ENCODE data around the gene TAB2.

TAB2 gene

DNA sequence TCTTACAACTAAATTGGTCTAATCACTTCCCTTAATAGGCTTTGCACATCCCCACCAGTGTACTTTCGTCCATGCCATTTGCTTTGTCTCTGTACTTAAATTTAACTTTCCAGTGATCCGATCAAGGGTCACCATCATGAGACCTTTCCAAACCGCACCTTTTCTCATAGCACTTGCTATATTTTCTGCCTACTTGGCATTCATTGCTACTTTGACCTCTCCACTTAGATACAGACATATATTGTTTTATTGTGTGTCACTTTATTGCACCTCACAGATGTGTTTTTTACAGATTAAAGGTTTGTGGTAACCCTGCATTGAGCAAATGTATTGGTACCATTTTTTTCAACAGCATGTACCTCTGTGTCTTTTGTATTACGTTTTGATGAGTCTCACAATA is 97.3 kb downstream of the TAB2 start:
- DNase-seq (ENCODE audit: low read depth), result no peak

- no peak for DNase-seq (ENCODE audit: low read depth)
Measured at GRCh38 chr6:149419696-149420404, 102.3 kb downstream of the TAB2 start.

GRCh38 chr6:149421132-149421531 is 103.6 kb downstream of the TAB2 start:
- DNase-seq (ENCODE audit: low read depth), result no peak

GRCh38 chr6:149422581-149422980 is 105.1 kb downstream of the TAB2 start:
- no peak for DNase-seq (ENCODE audit: low read depth)

- no peak for DNase-seq (ENCODE audit: low read depth)
Measured at GRCh38 chr6:149423964-149424440, 106.5 kb downstream of the TAB2 start.

GRCh38 chr6:149425224-149425623 is 107.7 kb downstream of the TAB2 start:
- DNase-seq (ENCODE audit: low read depth), result no peak

DNA sequence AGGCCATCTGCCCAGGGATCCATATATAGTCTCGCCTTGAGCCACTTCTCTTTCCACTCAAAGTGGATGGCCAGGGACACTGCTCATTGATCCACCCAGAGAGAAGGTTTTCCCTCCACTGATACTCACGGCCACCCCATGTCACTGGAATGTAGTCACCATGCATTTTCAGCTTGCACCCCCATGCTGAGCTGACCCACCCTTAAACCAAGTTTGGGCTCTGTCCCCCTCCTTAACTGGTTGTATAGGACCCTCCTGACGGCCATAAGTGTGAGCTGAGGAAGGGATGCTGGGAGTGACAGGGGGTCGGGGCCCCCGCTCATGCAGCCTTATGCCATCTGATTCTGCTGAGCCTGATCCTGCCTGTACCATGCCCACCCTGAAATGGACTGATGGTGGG is 108.2 kb downstream of the TAB2 start:
- no peak for DNase-seq (ENCODE audit: low read depth)

DNA sequence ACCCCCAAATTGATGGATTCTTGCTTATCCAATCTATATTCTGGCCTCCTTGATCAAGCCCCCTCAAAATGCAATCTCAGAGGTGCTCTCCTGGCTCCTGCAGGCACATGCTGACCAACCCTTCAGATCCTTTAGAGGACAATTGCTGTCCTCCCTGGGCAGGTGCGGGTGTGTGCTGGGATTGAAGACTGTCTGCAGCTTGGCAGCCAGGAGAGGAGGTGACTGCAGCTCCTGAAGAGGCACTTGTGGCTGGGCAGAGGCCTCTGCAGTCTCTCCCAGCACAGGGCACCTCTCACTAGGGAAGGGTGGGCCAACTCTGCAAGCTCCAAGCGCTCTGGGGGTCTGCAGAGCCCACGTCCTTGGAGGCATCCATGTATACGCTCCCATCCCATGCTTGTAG is 111.1 kb downstream of the TAB2 start:
- DNase-seq (ENCODE audit: low read depth), result no peak

- no peak for DNase-seq (ENCODE audit: low read depth)
Measured at GRCh38 chr6:149429427-149430360, 112.2 kb downstream of the TAB2 start.

- DNase-seq (ENCODE audit: low read depth), result peak; percentile 78
Measured at GRCh38 chr6:149431905-149432775, 114.6 kb downstream of the TAB2 start.

DNA sequence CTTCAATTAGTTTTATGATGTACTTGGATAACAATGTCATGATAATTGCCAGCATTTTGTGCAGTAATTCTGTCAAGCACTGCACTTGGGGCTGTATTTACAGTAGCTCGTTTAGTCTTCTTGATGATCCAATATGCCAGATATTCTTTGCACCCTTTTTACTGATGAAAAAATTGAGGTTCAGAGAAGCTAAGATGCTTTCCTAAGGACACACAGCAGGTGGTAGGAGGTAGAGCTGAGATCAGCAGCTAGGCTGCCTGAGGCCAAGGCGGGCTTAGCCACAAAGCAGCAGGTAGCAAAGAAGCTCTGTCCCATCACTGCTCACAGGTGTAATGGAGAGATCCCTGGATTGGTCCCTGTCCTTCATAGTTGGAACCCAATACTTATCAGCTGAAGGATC is 115.9 kb downstream of the TAB2 start:
- DNase-seq (ENCODE audit: low read depth), result no peak

DNA sequence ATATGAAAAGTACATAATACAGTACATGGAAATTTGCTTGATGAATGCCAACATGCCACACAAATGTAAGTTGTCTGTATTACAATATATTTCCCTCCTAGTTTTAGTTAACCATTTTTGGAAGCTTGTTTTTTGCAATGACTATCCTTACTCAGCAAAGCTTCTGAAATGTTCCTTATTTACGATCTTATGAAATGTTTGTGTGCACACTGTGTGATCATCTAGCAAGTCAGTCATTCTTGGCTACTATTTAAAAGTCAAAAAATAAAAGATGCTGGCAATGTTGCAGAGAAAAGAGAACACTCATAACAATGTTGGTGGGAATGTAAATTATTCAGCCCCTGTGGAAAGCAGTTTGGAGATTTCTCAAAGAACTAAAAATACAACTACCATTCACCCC is 116.4 kb downstream of the TAB2 start:
- no peak for DNase-seq (ENCODE audit: low read depth)

GRCh38 chr6:149435919-149436586 is 118.5 kb downstream of the TAB2 start:
- DNase-seq (ENCODE audit: low read depth), result no peak

DNA sequence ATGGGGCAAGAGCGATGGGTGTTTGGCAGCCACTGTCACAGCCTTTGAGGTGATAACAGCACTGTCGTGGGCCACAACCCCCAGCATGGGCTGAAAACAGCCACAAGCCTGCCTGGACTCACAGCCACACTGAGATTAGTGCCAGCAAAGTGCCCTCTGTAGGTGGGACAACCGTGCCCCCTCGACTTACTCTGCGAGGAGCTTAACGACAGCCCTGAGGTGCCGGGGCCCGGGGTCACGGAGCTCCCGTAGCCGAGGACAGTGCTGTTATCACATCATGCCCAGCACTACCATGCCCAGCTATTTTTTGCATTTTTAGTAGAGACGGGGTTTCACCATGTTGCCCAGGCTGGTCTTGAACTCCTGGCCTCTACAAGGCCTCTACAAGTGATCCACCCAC is 119.1 kb downstream of the TAB2 start:
- DNase-seq (ENCODE audit: low read depth), result no peak

- no peak for DNase-seq (ENCODE audit: low read depth)
Measured at GRCh38 chr6:149437212-149437611, 119.7 kb downstream of the TAB2 start.

GRCh38 chr6:149438855-149439254 is 121.3 kb downstream of the TAB2 start:
- DNase-seq (ENCODE audit: low read depth), result no peak

DNA sequence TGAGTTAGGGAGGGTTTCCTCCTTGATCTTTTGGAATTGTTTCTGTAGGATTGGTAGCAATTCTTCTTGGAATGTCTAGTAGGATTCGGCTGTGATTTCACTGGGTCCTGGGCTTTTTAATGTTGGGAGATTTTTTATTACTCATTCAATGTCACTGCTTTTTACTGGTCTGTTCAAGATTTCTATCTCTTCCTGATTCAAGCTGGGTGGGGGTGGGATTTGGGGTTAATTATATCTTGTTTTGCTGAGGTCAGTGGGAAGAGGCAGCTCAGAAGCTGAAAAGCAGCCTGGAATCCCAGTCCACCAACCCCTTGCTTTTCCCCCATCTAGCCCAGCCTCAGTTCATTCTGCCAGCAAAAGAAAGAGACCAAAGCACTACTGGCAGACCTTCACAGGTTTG is 122.1 kb downstream of the TAB2 start:
- DNase-seq (ENCODE audit: low read depth), result no peak

DNA sequence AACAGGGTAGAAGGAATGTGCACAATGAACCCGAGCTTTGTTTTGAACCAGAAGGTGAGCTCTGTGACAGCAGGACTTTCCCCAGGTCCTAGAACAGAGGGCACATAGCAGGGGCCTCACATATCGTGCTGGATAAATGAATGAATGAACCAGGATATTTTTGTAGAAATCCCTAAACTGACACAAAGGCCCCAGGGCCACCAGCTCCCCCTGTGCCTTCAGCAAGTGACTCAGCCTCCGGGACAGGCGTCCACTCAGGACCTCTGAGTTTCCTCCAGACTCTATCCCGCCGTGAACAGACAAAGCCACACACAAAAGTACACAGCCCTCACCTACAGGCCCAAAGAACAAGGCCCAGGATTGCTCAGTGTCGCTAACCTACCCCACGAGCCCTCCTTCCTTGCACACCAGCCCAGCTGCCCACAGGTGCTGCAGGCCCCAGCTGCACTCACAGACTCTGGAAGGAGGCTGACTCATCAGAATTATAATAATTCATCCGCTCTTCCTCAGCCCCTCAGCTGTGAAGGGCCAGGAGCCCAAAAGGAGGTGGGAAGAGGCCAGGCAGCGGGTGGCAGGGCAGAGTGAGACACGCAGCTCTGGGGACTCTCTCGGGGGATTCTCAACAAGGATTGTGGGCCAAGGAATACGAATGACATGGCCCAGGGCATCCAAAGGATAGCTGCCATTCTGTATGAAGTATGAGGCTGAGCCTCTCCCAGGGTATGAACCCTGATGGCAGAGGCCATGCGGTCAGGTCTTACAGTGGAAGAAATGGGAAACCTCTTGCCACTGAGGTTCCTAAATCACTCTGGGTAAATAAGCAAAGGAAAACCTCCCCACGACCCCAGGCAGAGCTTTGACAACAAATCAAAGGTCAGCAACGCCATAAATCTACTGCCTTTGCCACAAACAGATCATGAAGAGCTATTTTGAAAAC is 123.5 kb downstream of the TAB2 start:
- DNase-seq (ENCODE audit: low read depth), result no peak

DNA sequence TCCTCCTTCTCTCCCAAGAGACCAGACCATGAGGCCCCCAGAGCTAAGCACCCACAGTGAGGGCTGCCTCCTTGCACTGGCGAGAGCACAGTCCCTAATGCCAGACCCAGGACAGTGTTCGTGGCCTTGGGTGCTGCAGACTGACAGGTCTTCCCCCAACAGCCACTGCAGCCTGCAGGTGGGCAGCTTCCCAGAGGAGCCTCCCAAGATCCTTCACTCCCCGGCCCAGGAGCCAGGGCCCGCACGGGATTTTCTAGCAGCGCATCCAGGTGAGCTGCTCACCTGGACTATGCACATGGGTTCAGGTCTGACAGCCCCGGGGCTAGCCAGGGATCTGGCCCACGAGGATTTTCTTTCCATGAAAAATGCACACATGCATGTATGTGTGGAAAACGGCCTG is 124.2 kb downstream of the TAB2 start:
- DNase-seq (ENCODE audit: low read depth), result no peak

DNA sequence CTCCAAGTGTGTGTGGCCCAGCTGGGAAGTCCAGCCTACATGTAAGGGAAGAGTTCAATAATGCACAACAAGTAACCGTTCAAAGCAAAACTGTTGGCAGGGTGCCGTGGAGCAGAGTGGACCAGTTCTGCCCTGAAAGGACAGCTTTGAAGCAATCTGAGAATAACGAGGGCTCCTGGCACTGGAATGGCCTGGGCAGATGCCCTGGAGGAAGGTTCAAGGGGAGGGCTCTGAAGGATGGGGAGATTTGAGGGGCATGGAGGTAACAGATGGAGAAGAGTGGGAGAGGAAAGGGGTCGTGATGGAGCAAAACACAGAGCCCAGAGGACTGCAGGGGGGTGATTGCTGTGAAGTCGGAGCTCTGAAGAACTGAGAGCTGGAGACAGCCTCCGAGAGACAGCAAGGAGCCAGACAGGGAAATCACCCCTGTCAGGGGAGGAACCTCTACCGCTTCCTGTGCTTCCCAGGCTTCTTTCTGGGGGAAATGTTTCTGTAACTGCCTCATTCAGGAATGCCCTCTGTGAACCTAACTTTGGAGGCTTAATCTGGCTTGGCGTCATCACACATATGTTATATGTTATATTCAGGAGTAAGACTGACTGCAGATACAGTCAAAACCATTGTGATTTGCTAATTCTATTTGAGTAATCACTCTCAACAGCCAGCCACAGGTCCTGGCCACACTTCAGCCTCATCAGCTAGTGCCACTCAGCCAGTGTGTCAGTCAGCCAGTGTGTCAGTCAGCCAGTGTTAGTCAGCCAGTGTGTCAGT is 126.1 kb downstream of the TAB2 start:
- DNase-seq (ENCODE audit: low read depth), result no peak

All from activated T-helper 1 cell treated with Interleukin-2 at 50 U/mL for 16 hours (primary cell).